ENCODE measurements around the gene RER1.

The RER1 gene

DNA sequence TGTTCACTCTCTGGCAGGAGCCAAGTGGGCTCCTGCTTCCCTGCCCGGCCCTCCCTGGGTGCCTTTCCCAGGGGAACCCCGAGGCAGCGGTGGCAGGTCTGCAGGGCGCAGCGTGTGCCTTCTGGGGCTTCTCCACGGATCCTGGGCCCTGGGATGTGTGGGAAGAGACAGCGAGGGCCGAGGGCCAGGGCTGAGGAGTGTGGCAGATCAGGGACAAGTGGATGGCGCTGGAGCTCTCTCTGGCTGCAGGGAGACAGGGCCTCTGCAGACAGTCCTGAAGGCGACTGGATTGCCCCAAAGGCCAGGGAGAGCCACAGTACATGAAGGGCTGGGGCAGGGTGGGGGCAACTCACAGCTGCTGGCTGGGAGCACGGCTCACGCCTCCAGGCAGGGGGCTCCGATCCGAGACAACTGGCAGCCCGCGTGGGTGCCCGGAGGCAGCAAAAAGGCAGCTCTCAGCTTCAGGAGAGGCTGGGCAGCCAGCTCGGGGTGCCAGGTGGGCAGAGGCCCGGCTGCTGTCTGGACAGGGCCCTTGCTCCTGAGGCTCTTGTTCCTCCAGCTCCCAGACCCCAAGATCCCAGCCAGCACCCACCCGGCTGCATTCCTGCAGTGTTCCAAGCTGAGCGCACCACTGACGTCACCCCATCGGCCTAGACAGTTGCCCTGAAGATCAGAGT, 16.3 kb upstream of the RER1 start:
- DNase-seq, result no peak

- no peak for DNase-seq
Observed at GRCh38 chr1:2375923-2376260, 15.7 kb upstream of the RER1 start.

- DNase-seq, result no peak
Observed at GRCh38 chr1:2376261-2376741, 15.3 kb upstream of the RER1 start.

GRCh38 chr1:2376931-2377672, 14.5 kb upstream of the RER1 start:
- no peak for DNase-seq

- no peak for DNase-seq
Observed at GRCh38 chr1:2377751-2378440, 13.7 kb upstream of the RER1 start.

- no peak for DNase-seq
Observed at GRCh38 chr1:2378441-2378851, 13.2 kb upstream of the RER1 start.

DNA sequence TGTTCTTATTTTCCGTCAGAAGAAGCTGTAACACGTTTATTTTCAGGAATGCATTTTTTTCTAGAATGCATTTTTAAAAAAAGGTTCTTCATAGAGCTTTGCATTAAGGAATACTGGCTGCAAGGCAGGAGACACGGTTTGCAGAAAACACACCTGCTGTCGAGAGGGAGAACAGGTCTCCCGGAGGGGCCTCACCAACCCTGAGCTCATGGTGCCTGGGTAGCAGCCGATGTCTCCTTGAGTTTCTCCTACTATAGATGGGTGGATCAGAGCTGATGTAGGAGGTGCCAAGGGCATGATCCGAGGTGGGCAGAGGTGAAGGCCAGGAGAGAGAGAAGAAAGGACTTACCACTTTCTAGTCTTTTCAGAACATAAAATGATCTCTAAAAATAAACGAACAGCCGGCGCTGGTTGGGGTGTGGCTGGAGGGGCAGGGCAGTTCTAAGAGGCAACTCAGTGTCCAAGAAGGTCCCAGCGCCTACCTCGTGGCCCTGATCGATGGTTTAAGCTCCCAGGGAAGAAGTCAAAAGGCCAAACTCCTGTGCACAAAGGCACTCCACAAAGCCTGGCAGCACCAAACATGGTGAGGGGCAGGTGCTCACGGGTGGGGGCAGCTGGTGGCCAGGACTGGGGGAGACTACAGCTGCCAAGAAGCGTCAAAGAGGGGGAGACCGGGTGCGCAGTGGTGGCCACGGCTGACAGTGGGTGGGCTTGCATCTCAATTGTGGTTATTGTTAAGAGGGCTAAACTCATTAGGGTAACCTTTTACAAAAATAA, 12.5 kb upstream of the RER1 start:
- no peak for DNase-seq

DNA sequence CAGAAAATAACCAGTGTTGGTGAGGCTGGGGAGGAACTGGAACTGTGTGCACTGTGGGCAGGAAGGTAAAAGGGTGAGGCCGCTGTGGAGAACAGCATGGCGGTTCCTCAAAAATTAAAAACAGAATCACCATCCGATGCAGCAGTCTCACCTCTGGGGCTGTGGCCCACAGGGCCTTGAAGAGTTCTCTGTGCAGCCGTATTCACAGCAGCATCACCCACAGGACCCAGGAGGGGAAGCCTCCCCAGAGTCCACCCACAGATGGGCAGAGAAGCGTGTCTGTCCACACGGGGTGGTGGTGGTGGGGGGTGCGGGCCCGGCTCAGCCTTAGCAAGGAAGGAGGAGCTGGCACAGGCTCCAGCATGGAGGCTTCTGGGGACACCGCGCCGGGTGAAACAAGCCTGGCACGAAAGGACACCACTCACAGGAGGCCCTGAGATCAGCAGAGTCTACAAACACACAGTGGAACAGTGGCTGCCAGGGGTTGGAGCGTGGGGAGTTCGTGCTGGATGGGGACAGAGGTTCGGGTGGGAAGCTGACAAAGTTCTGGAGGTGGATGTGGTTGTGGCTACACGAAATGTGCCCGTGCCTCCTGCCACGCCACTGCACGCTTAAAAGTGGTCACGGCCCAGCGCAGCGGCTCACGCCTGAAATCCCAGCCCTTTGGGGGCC, 11.8 kb upstream of the RER1 start:
- DNase-seq, result no peak

GRCh38 chr1:2380816-2381591, 10.6 kb upstream of the RER1 start:
- DNase-seq, result no peak

DNA sequence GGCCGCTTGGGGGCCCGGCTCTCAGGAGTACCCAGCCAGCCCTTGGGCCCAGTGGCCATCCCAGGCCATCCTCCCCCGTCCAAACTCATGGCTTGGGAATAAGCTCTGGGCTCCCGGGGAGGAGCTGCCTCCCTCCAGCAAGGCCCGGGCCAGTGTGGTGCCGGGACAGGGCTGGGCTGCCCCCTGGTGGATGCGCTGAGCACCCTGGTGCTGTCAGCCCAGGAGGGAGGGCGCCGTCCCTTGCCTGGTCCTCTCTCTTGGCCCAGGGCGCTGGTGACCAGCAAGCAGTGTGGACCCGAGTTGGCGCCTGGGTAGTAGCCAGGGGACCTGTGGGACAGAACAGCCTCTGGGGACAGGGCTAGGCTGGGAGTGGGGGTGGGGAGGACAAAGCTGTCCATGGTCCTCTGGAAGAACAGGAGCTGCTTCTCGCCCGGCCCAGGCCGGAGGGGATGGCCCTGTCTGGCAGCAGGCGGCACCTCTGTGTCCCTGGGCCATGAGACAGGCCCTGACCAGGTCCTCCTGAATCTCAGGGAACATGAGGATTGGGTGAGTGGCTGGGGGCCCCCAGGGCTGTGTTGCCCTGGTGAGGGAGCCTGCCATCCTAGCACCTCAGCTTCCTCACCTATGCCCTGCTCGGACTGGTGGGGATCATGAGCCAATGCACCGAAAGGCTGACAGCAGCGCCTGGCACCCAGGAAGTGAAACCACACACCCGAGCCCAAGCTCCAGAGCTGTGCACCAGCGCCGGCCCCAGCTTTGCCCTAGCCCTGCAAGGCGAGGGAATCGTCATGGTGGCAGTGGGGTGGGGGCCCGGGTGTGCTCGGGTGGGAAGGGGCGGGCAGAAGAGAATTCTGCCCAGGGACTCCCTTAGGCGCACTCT, 9.7 kb upstream of the RER1 start:
- DNase-seq, result peak in 53 of 58 donors; percentile 21 to 80 (median 55)

GRCh38 chr1:2382621-2383361, 8.8 kb upstream of the RER1 start:
- peak in 2 of 58 donors; percentile 2 to 5 for DNase-seq

DNA sequence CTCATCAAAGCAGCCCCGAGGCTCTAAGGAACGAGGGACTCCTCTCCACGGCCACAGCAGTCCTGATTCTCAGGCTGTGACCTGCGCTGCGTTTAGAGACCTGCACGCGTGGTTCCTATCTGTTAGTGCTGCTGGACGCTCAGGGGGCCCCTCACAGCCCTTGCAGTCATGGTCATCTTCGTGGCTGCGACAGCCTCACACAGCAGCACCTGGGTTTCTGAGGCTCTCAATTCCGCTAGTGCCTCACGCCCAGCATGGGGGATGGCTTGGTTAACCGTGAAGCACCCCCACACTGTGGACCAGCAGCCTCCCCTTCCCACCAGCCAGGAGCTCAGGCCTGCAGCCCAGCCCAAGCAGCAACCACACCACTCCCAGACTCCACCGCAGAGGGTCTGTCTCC, 8.1 kb upstream of the RER1 start:
- no peak for DNase-seq

DNA sequence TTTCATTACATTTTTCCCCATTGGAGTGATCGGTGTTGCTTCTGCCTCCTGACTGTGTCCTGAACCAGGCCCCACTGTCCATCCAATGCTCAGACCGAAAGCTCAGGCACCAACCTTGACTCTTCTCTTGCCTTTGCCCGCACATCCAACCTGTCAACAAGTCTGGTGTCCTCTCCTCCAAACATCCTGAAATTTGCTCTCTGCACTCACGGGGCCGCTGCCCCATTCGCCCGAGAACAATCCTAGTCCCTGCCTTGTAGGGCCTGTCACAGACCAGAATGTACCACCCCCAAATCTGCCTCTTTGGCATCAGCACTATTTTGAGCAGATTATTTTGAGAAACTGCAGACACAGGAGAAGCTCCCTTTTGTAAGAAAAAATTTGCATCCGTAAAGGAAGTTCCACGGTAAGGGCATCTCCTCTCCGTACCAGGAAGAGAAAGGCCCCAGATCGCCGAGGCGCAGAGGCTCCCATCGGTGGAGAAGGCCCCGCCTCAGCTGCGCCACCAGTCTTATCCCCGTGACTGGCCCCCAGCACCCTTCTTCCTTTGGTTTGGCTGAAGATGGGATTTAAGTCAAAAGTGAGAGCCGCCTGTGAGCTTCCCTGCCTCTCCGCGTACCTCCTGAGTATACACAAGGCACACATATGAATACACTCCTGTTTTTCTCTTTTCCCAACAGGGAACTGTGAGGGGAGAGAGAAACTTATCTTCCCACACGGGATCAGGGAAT, 7.3 kb upstream of the RER1 start:
- DNase-seq, result peak in 7 of 58 donors; percentile 10 to 47 (median 30)

GRCh38 chr1:2384941-2385481, 6.6 kb upstream of the RER1 start:
- peak in 22 of 58 donors; percentile 13 to 65 (median 35) for DNase-seq

GRCh38 chr1:2385606-2386280, 5.9 kb upstream of the RER1 start:
- peak in 1 of 58 donors; percentile 7 for DNase-seq
